Endothelial cell of umbilical vein (primary cell): ENCODE measurements around the gene LSP1. TPM values are rescaled to one million over a fixed set of nuclear protein-coding genes. Genes with fewer than 3 reads are reported as not detected.

Experiments used
- BruUV-seq: library from RNA; stranded (reverse); fragments of 400-500 nt; replicated peaks from 2 replicates; lab custom pipeline; 2021; lab: Mats Ljungman, UMichigan
- CTCF ChIA-PET: fragments of 300-600, 350-600 bp; sonication (Branson Sonifier 250); formaldehyde crosslinking; loops from one replicate; lab custom pipeline; 2021; ENCODE audit warnings: antibody characterized with exemption, inconsistent platforms; lab: Charles Lee
- POLR2A ChIA-PET: fragments of 300-600, 350-600 bp; sonication (Branson Sonifier 250); formaldehyde crosslinking; loops from one replicate; lab custom pipeline; 2021; ENCODE audit warnings: antibody characterized with exemption, inconsistent platforms; lab: Charles Lee
- DNase-seq: peaks from one replicate; pipeline ENCODE4 v3.0.0-alpha.2; 2011; ENCODE audit warnings: low read depth, low spot score
- FAIRE-seq: peaks from 2 replicates; lab custom pipeline; 2011; peaks lifted over from hg19 to GRCh38; lab: Jason Lieb, UNC
- H2AFZ ChIP-seq: 2 replicates; pipeline ENCODE4 v1.6.0; 2012; ENCODE audit warnings: low read depth, low read length, control low read depth, inconsistent platforms
- H3K27ac ChIP-seq: 2 replicates; pipeline ENCODE4 v1.5.1; 2011; ENCODE audit warnings: low read depth, mild to moderate bottlenecking, control low read depth, low read length, moderate library complexity; ENCODE audit not compliant: insufficient read depth
- H3K27me3 ChIP-seq, 2 experiments: 2 replicates each; pipeline versions ENCODE4 v1.6.0 to v1.6.1; 2011; ENCODE audit warnings: low read length in 2 of 2, mixed read lengths in 1 of 2; ENCODE audit not compliant: control insufficient read depth in 2 of 2, insufficient read depth in 2 of 2
- H3K36me3 ChIP-seq, 2 experiments: 2 replicates in 1 of 2; 3 replicates in 1 of 2; pipeline ENCODE4 v1.5.1; 2011; ENCODE audit warnings: low read length in 2 of 2, mild to moderate bottlenecking in 1 of 2, moderate library complexity in 1 of 2; ENCODE audit not compliant: control insufficient read depth in 2 of 2, insufficient read depth in 2 of 2; ENCODE audit errors: extremely low read depth in 1 of 2
- H3K4me1 ChIP-seq: 3 replicates; pipeline ENCODE4 v1.5.1; 2011; ENCODE audit warnings: mild to moderate bottlenecking, low read length; ENCODE audit not compliant: control insufficient read depth, insufficient read depth; ENCODE audit errors: extremely low read depth
- H3K4me2 ChIP-seq: 2 replicates; pipeline ENCODE4 v1.6.1; 2011; ENCODE audit warnings: low read length, control low read depth, mixed read lengths; ENCODE audit not compliant: insufficient read depth
- H3K4me3 ChIP-seq, 3 experiments: fragments of 200-600 bp in 1 of 3; sonication (generic), shearing (Covaris generic) in 1 of 3; replicated peaks in 1 of 3; 2 replicates each; pipeline ENCODE4 v1.5.1; 2011 to 2016; ENCODE audit warnings: control low read depth in 3 of 3, low read length in 3 of 3, mild to moderate bottlenecking in 2 of 3, inconsistent platforms in 1 of 3, low read depth in 1 of 3, moderate library complexity in 1 of 3; ENCODE audit not compliant: insufficient read depth in 1 of 3
- H3K79me2 ChIP-seq: 2 replicates; pipeline ENCODE4 v1.6.0; 2012; ENCODE audit warnings: low read length, inconsistent platforms; ENCODE audit not compliant: control insufficient read depth, insufficient read depth
- H3K9ac ChIP-seq: replicated peaks from 2 replicates; pipeline ENCODE3; 2011; ENCODE audit warnings: low read length, control low read depth; ENCODE audit not compliant: insufficient read depth; ENCODE audit errors: extremely low read depth
- H3K9me1 ChIP-seq: replicated peaks from 3 replicates; pipeline ENCODE4 v1.6.0; 2011; ENCODE audit warnings: mild to moderate bottlenecking, low read length; ENCODE audit not compliant: control insufficient read depth, insufficient read depth; ENCODE audit errors: extremely low read depth
- H3K9me3 ChIP-seq: replicated peaks from 2 replicates; pipeline ENCODE4 v1.5.1; 2012; ENCODE audit warnings: low read length, inconsistent platforms; ENCODE audit not compliant: control insufficient read depth, insufficient read depth
- H4K20me1 ChIP-seq: replicated peaks from 2 replicates; pipeline ENCODE3; 2011; ENCODE audit warnings: mild to moderate bottlenecking, low read length; ENCODE audit not compliant: control insufficient read depth, insufficient read depth; ENCODE audit errors: extremely low read depth
- EZH2 ChIP-seq: IDR thresholded peaks from 2 replicates; pipeline ENCODE4 v1.6.1; 2012; ENCODE audit warnings: borderline replicate concordance, low read depth, mild to moderate bottlenecking, moderate library complexity, low read length, inconsistent platforms; ENCODE audit not compliant: severe bottlenecking
- POLR2A ChIP-seq: IDR thresholded peaks from 2 replicates; pipeline ENCODE4 v1.6.1; 2012; ENCODE audit warnings: low read depth, mild to moderate bottlenecking, control low read depth, low read length
- dilution Hi-C: fragments of 300-500 bp; cut with MboI; formaldehyde crosslinking; loops from one replicate; pipeline ENCODE4 v1.15.0; 2019; ENCODE audit warnings: low sequenced_read_pairs; ENCODE audit not compliant: extremely low pct_ligation_motif_present
- intact Hi-C: fragments of 100-400 bp; cut with micrococcal nuclease; formaldehyde crosslinking; loops from one replicate; pipeline ENCODE4 v1.10.0; 2022
- polyA plus RNA-seq, 4 experiments: library from polyadenylated mRNA; depleted of rRNA in 3 of 4; stranded (reverse) in 3 of 4; unstranded in 1 of 4; fragments of >200 nt; gene quantifications; 2 replicates each; pipeline versions ENCODE4 v1.2.1 to v1.2.3, GENCODE V29; 2011 to 2012; ENCODE audit warnings: missing spikeins in 1 of 4
- total RNA-seq: library from RNA; stranded (reverse); gene quantifications from 2 replicates; pipeline ENCODE4 v1.2.3, GENCODE V29; 2021

The LSP1 gene
- total and polyA plus RNA-seq, 2 donors (not counting 3 experiments of a cell fraction or from before 2014, with no cell fraction given), result not detected

- H3K36me3 ChIP-seq, result no peaks in the 10 kb centered on the region
- H3K9me1 ChIP-seq, result no peaks in the 10 kb centered on the region
- H3K27me3 ChIP-seq, result no peaks in the 10 kb centered on the region
- no peak within 1 kb of the TSS for H3K9ac ChIP-seq
- TF ChIP-seq EZH2, result no peak
- FAIRE-seq (no peak), DNase-seq (no peak)
- H3K27ac ChIP-seq, result no peak within 1 kb of the TSS
- CTCF ChIA-PET, result interaction anchor here (1.1 kb wide), 1 partner anchor 37 kb away, joined by 3 read pairs; no protein-coding TSS in a partner anchor
- BruUV-seq, result no TSS peak
- no peaks in the 10 kb centered on the region for H3K9me3 ChIP-seq
- no peaks in the 10 kb centered on the region for H3K79me2 ChIP-seq
- no peak within 1 kb of the TSS for H2AFZ ChIP-seq
- dilution Hi-C loops, result no loop called here
- intact Hi-C loops, result no loop called here
- POLR2A ChIA-PET, result no interaction called here
- H3K4me2 ChIP-seq, result no peak within 1 kb of the TSS
- no peak within 1 kb of the TSS for H3K4me3 ChIP-seq
- no peaks in the 10 kb centered on the region for H4K20me1 ChIP-seq
- H3K4me1 ChIP-seq, result no peaks in the 10 kb centered on the region
These were observed 66.7 kb downstream of the LSP1 start, which contains the start of gene TNNT3 for GRCh38 chr11:1919391-1920127. TNNT3 (plus strand) TSS chr11:1919703; CDS start chr11:1922875, 3,172 bp downstream.

GRCh38 chr11:1920128-1920908 is 67.4 kb downstream of the LSP1 start:
- no peaks in the 10 kb centered on the region for H3K79me2 ChIP-seq
- no peaks in the 10 kb centered on the region for H3K9me3 ChIP-seq
- no peak overlapping the region for H3K4me2 ChIP-seq
- H3K4me3 ChIP-seq, result no peak overlapping the region
- POLR2A ChIA-PET, result no interaction called here
- no peaks in the 10 kb centered on the region for H4K20me1 ChIP-seq
- no TSS peak for BruUV-seq
- TF ChIP-seq POLR2A, result no peak
- no peak overlapping the region for H2AFZ ChIP-seq
- no peaks in the 10 kb centered on the region for H3K36me3 ChIP-seq
- H3K9ac ChIP-seq, result no peak overlapping the region
- H3K27me3 ChIP-seq, result no peaks in the 10 kb centered on the region
- dilution Hi-C loops, result no loop called here
- no peak for FAIRE-seq
- DNase-seq, result no peak
- intact Hi-C loops, result no loop called here
- CTCF ChIA-PET, result interaction anchor here (1.1 to 2.3 kb wide), 2 partner anchors 38 kb away, joined by 3 to 20 read pairs; no protein-coding TSS in a partner anchor
- no peaks in the 10 kb centered on the region for H3K9me1 ChIP-seq
- H3K27ac ChIP-seq, result no peak overlapping the region
- no peaks in the 10 kb centered on the region for H3K4me1 ChIP-seq
